HCT116 (cell line): ENCODE measurements around the gene SPAG4. TPM values are rescaled to one million over a fixed set of nuclear protein-coding genes. Genes with fewer than 3 reads are reported as not detected.

ENCODE experiments used
- ATAC-seq: fragments of 200-7000 bp; cut with Tn5 transposase; 2 replicates; pipeline ENCODE4 v1.9.1; 2020; ENCODE audit warnings: mild to moderate bottlenecking, moderate library complexity
- Bru-seq: library from RNA; stranded (reverse); fragments of 400-500 nt; gene quantifications from one replicate; lab custom pipeline; 2021; lab: Mats Ljungman, UMichigan
- BruChase-seq, 2 experiments: library from RNA; stranded (reverse); fragments of 400-500 nt; gene quantifications; one replicate each; lab custom pipeline; 2021; lab: Mats Ljungman, UMichigan
- BruUV-seq: library from RNA; stranded (reverse); fragments of 400-500 nt; replicated peaks from 2 replicates; lab custom pipeline; 2021; lab: Mats Ljungman, UMichigan
- CTCF ChIA-PET: fragments of 300-600 bp; sonication (Branson Sonifier 250); formaldehyde crosslinking; loops from one replicate; lab custom pipeline; 2021; ENCODE audit warnings: antibody characterized with exemption; lab: Charles Lee
- POLR2A ChIA-PET: fragments of 300-600, 350-600 bp; sonication (Branson Sonifier 250); formaldehyde crosslinking; loops from one replicate; lab custom pipeline; 2021; ENCODE audit warnings: antibody characterized with exemption; lab: Charles Lee
- RAD21 ChIA-PET, 2 experiments: fragments of 300-600 bp; sonication (Branson Sonifier 250); formaldehyde crosslinking; loops; one replicate each; lab custom pipeline; 2023; ENCODE audit warnings: low total read pairs in 2 of 2; ENCODE audit not compliant: uncharacterized antibody in 2 of 2, unreplicated experiment in 2 of 2, low non-redundant PET in 1 of 2; lab: Charles Lee
- DNase-seq: peaks from one replicate; pipeline ENCODE4 v3.0.0-alpha.2; 2010; ENCODE audit warnings: low read depth, low spot score
- H2AFZ ChIP-seq: fragments of 200-600 bp; shearing (Covaris generic), sonication (generic); 2 replicates; pipeline ENCODE4 v1.6.1; 2017; ENCODE audit warnings: low read depth, mixed run types, mixed read lengths, antibody characterized with exemption, low read length; ENCODE audit not compliant: poor library complexity, severe bottlenecking
- H3K27ac ChIP-seq: 2 replicates; pipeline ENCODE4 v1.5.1; 2012; ENCODE audit warnings: low read depth, low read length
- H3K27me3 ChIP-seq: fragments of 200-600 bp; sonication (generic); 2 replicates; pipeline ENCODE4 v1.6.1; 2016; ENCODE audit warnings: mixed run types, low read length, mixed read lengths; ENCODE audit not compliant: insufficient read depth
- H3K36me3 ChIP-seq, 2 experiments: fragments of 200-500 bp in 1 of 2; fragments of 200-600 bp in 1 of 2; sonication (Bioruptor generic) in 1 of 2; sonication (generic) in 1 of 2; 2 replicates each; pipeline versions ENCODE4 v1.5.1 to v1.6.1; 2014 to 2016; ENCODE audit warnings: low read length in 2 of 2, inconsistent platforms in 1 of 2, mixed read lengths in 1 of 2, mixed run types in 1 of 2; ENCODE audit not compliant: insufficient read depth in 2 of 2, control insufficient read depth in 1 of 2
- H3K4me1 ChIP-seq, 2 experiments: fragments of 200-600 bp in 1 of 2; sonication (generic) in 1 of 2; 2 replicates each; pipeline versions ENCODE4 v1.5.1 to v1.6.1; 2012 to 2017; ENCODE audit warnings: low read length in 2 of 2, inconsistent platforms in 1 of 2, mild to moderate bottlenecking in 1 of 2, mixed read lengths in 1 of 2, mixed run types in 1 of 2, moderate library complexity in 1 of 2; ENCODE audit not compliant: insufficient read depth in 2 of 2, control insufficient read depth in 1 of 2
- H3K4me2 ChIP-seq: fragments of 200-600 bp; sonication (generic); 2 replicates; pipeline ENCODE4 v1.6.1; 2017; ENCODE audit warnings: mixed run types, low read length, mixed read lengths
- H3K4me3 ChIP-seq, 2 experiments: fragments of 200-600 bp in 1 of 2; sonication (generic) in 1 of 2; replicated peaks in 1 of 2; 2 replicates each; pipeline ENCODE4 v1.5.1; 2011 to 2016; ENCODE audit warnings: low read length in 2 of 2, control low read depth in 1 of 2, low read depth in 1 of 2, mild to moderate bottlenecking in 1 of 2, mixed read lengths in 1 of 2, mixed run types in 1 of 2
- H3K79me2 ChIP-seq: fragments of 200-600 bp; sonication (generic); 2 replicates; pipeline ENCODE4 v1.6.1; 2017; ENCODE audit warnings: mild to moderate bottlenecking, mixed run types, low read length, moderate library complexity, mixed read lengths; ENCODE audit not compliant: insufficient read depth
- H3K9ac ChIP-seq: fragments of 200-600 bp; sonication (generic); 2 replicates; pipeline ENCODE4 v1.6.1; 2016; ENCODE audit warnings: low read length, mixed read lengths
- H3K9me2 ChIP-seq: fragments of 200-600 bp; sonication (generic), shearing (Covaris generic); 2 replicates; pipeline ENCODE4 v1.6.1; 2017; ENCODE audit warnings: mixed run types, mild to moderate bottlenecking, moderate library complexity; ENCODE audit not compliant: insufficient read depth
- H3K9me3 ChIP-seq, 2 experiments: fragments of 200-500 bp in 1 of 2; fragments of 200-600 bp in 1 of 2; sonication (Bioruptor generic) in 1 of 2; sonication (generic) in 1 of 2; 2 replicates each; pipeline ENCODE4 v1.6.1; 2014 to 2017; ENCODE audit warnings: low read length in 2 of 2, mixed read lengths in 2 of 2, inconsistent platforms in 1 of 2, low read depth in 1 of 2, mild to moderate bottlenecking in 1 of 2, mixed run types in 1 of 2, moderate library complexity in 1 of 2; ENCODE audit not compliant: control insufficient read depth in 1 of 2, insufficient read depth in 1 of 2
- H4K20me1 ChIP-seq: fragments of 200-600 bp; sonication (generic), shearing (Covaris generic); 2 replicates; pipeline ENCODE4 v1.6.1; 2017; ENCODE audit warnings: mixed run types, mild to moderate bottlenecking, moderate library complexity; ENCODE audit not compliant: insufficient read depth
- MAX ChIP-seq: IDR thresholded peaks from 2 replicates; pipeline ENCODE4 v1.6.1; 2012
- POLR2AphosphoS5 ChIP-seq: IDR thresholded peaks from 2 replicates; pipeline ENCODE4 v1.6.1; 2011; ENCODE audit warnings: mild to moderate bottlenecking, low read depth, low read length, moderate library complexity
- SRF ChIP-seq: IDR thresholded peaks from 2 replicates; pipeline ENCODE4 v1.6.1; 2012; ENCODE audit warnings: low read depth
- TCF7L2 ChIP-seq: IDR thresholded peaks from 2 replicates; pipeline ENCODE4 v1.7.0; 2011; ENCODE audit warnings: borderline replicate concordance, inconsistent platforms; ENCODE audit not compliant: insufficient read depth, insufficient read length; ENCODE audit errors: extremely low read depth
- ZFX ChIP-seq: fragments of 450-650 bp; IDR thresholded peaks from 2 replicates; pipeline ENCODE4 v1.6.1; 2017
- intact Hi-C: fragments of 100-400 bp; cut with micrococcal nuclease; formaldehyde crosslinking; loops from 2 replicates; pipeline ENCODE4 v1.10.0; 2022
- long read RNA-seq: library from polyadenylated mRNA; unstranded; transcript quantifications from one replicate; pipeline ENCODE4 v2.0.0, GENCODE V29; 2021; ENCODE audit not compliant: unreplicated experiment
- polyA plus RNA-seq: library from polyadenylated mRNA; unstranded; fragments of >200 nt; gene quantifications from 2 replicates; pipeline ENCODE4 v1.2.1, GENCODE V29; 2012; ENCODE audit warnings: missing spikeins
- total RNA-seq: library from RNA; stranded (reverse); gene quantifications from one replicate; pipeline ENCODE4 v1.2.1, GENCODE V29; 2021; ENCODE audit not compliant: unreplicated experiment

SPAG4 gene, protein sequence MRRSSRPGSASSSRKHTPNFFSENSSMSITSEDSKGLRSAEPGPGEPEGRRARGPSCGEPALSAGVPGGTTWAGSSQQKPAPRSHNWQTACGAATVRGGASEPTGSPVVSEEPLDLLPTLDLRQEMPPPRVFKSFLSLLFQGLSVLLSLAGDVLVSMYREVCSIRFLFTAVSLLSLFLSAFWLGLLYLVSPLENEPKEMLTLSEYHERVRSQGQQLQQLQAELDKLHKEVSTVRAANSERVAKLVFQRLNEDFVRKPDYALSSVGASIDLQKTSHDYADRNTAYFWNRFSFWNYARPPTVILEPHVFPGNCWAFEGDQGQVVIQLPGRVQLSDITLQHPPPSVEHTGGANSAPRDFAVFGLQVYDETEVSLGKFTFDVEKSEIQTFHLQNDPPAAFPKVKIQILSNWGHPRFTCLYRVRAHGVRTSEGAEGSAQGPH
- total RNA-seq (6.2 TPM), Bru-seq, nascent RNA (percentile 35 among the genes with signal in this experiment), BruChase-seq, experiment 1, labeled RNA remaining after a 6-hour chase (percentile 32 among the genes with signal in this experiment), BruChase-seq, experiment 2, labeled RNA remaining after a 2-hour chase (percentile 40 among the genes with signal in this experiment)
- polyA plus RNA-seq, result 10.3 and 12.9 TPM in 2 replicates
- long read RNA-seq, partial matches to known transcripts, result 5 of 10 reads
- long read RNA-seq, other reads (novel, unspliced or antisense), result 5 of 10 reads

DNA sequence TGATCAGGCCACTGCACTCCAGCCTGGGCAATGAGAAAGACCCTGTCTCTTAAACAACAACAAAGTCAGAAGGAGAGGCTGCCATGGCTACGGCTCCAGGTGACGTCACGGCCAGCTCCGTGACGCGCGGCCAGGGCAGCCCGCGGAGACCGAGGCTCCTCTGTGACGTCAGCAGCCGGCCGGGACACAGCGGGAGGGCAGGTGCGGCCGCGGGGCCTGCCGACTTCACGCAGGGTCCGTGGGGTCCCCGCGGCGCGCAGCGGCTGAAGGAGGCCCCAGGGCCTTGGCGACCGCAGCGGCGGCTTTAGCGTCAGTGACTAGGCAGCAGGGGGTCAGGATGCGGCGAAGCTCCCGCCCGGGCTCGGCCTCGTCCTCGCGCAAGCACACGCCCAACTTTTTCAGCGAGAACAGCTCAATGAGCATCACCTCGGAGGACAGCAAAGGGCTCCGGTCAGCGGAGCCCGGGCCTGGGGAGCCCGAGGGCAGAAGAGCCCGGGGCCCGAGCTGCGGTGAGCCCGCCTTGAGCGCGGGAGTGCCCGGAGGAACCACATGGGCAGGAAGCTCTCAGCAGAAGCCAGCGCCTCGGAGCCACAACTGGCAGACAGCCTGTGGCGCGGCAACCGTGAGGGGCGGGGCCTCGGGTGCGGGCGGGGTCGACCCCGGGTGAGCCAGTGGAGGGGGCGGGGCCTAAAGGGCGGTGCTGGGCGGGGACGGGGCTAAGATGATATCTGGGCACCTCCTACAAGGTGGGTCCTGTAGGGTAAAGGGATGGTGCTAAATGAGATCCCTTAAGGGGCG lies at the start of gene SPAG4:
TSS of gene SPAG4 (plus strand) at position 163 of the 798 bp plus-strand sequence. CDS start at position 338, 175 bp downstream.
- ATAC-seq, result peak; percentile 83
- POLR2A ChIA-PET, result interaction anchor here (0.7 to 1.5 kb wide), 5 partner anchors 8 to 161 kb away, joined by 3 to 6 read pairs (median 3); partner anchors contain the start of genes CEP250 and RBM39
- TF ChIP-seq TCF7L2, result peak; percentile 30
- TF ChIP-seq SRF, result no peak
- TF ChIP-seq POLR2AphosphoS5, result peak; percentile 84
- TF ChIP-seq MAX, result no peak
- TF ChIP-seq ZFX, result peak; percentile 75; the same call in 1 of the 2 replicates
- TF ChIP-seq, all 23 proteins: peak for 3
- Histone ChIP-seq H3K9me2 (no peaks in the 10 kb centered on the region), H3K79me2 (0 out of 2 replicates have a peak, but pooled peaks cover 5% of the 10 kb centered on the region), H3K4me3 (peak within 1 kb of the TSS; percentile 63 to 70), H4K20me1 (no peaks in the 10 kb centered on the region), H2AFZ (peak within 1 kb of the TSS; percentile 4), H3K27me3 (no peaks in the 10 kb centered on the region), H3K27ac (peak within 1 kb of the TSS; percentile 93), H3K4me2 (peak within 1 kb of the TSS; percentile 98), H3K4me1 (peaks cover 19 to 48% of the 10 kb centered on the region in 2 experiments), H3K9me3 (no peaks in the 10 kb centered on the region), H3K36me3 (no peaks in the 10 kb centered on the region), H3K9ac (peak within 1 kb of the TSS; percentile 72)
- no TSS peak for BruUV-seq
- no peak for DNase-seq
- ChIA-PET RAD21 (no interaction called here), CTCF (interaction anchor here (0.8 kb wide), 1 partner anchor 339 kb away, joined by 4 read pairs; the partner anchor contains the start of gene SCAND1)
- intact Hi-C loops, result loop anchor here (5.0 kb wide), 1 partner anchor 74 kb away; the partner anchor contains the start of gene ERGIC3
